ENCODE data around the gene ZNF367.
A peak's percentile ranks its signal among the peaks of the same experiment; 100 is the strongest.

ZNF367 gene

GRCh38 chr9:96418083-96418919, at the start of gene ZNF367:
TSS of gene ZNF367 (minus strand) at chr9:96418370. CDS start at chr9:96418032, 338 bp downstream.
- Histone ChIP-seq H3K9me3 (ENCODE audit: insufficient read depth, low read length) (no peaks in the 10 kb centered on the region), H3K4me1 (ENCODE audit: insufficient read depth, insufficient read length) (no peaks in the 10 kb centered on the region), H3K9ac (ENCODE audit: insufficient read length, low read depth) (peak within 1 kb of the TSS; percentile 97), H3K27me3 (ENCODE audit: insufficient read depth, insufficient read length) (no peaks in the 10 kb centered on the region), H3K36me3 (ENCODE audit: insufficient read depth, insufficient read length, low read length) (peaks cover 14% of the 10 kb centered on the region), H3K4me3 (ENCODE audit: insufficient read length, low read depth) (peak within 1 kb of the TSS; percentile 86)
- no peak for TF ChIP-seq ZNF274 (IDR thresholded peaks at IDR 0.05; ENCODE audit: low read depth, low read length)
- no peak for TF ChIP-seq YY1 (IDR thresholded peaks at IDR 0.05; ENCODE audit: insufficient read depth, insufficient read length)
- no peak for TF ChIP-seq SUZ12 (IDR thresholded peaks at IDR 0.05; ENCODE audit: extremely low read depth, insufficient read depth, insufficient read length)
- DNase-seq (ENCODE audit: low read depth, low spot score) = peak; percentile 88

GRCh38 chr9:96467784-96468183, 49.6 kb upstream of the ZNF367 start:
- Histone ChIP-seq H3K27me3 (ENCODE audit: insufficient read depth, insufficient read length) (no peaks in the 10 kb centered on the region), H3K9ac (ENCODE audit: insufficient read length, low read depth) (no peak overlapping the region), H3K36me3 (ENCODE audit: insufficient read depth, insufficient read length, low read length) (peaks cover 76% of the 10 kb centered on the region), H3K9me3 (ENCODE audit: insufficient read depth, low read length) (no peaks in the 10 kb centered on the region), H3K4me3 (ENCODE audit: insufficient read length, low read depth) (no peak overlapping the region), H3K4me1 (ENCODE audit: insufficient read depth, insufficient read length) (no peaks in the 10 kb centered on the region)
- no peak for TF ChIP-seq ZNF274 (IDR thresholded peaks at IDR 0.05; ENCODE audit: low read depth, low read length)
- no peak for TF ChIP-seq SUZ12 (IDR thresholded peaks at IDR 0.05; ENCODE audit: extremely low read depth, insufficient read depth, insufficient read length)
- DNase-seq (ENCODE audit: low read depth, low spot score) = no peak

GRCh38 chr9:96464426-96464825, 46.3 kb upstream of the ZNF367 start:
- no peak for TF ChIP-seq YY1 (IDR thresholded peaks at IDR 0.05; ENCODE audit: insufficient read depth, insufficient read length)
- no peak for TF ChIP-seq SUZ12 (IDR thresholded peaks at IDR 0.05; ENCODE audit: extremely low read depth, insufficient read depth, insufficient read length)
- TF ChIP-seq ZNF274 (IDR thresholded peaks at IDR 0.05; ENCODE audit: low read depth, low read length) = no peak

GRCh38 chr9:96462541-96462940, 44.4 kb upstream of the ZNF367 start:
- Histone ChIP-seq H3K36me3 (ENCODE audit: insufficient read depth, insufficient read length, low read length) (peaks cover 50% of the 10 kb centered on the region), H3K9ac (ENCODE audit: insufficient read length, low read depth) (no peak overlapping the region), H3K4me1 (ENCODE audit: insufficient read depth, insufficient read length) (no peaks in the 10 kb centered on the region), H3K27me3 (ENCODE audit: insufficient read depth, insufficient read length) (no peaks in the 10 kb centered on the region), H3K9me3 (ENCODE audit: insufficient read depth, low read length) (no peaks in the 10 kb centered on the region), H3K4me3 (ENCODE audit: insufficient read length, low read depth) (no peak overlapping the region)
- no peak for TF ChIP-seq YY1 (IDR thresholded peaks at IDR 0.05; ENCODE audit: insufficient read depth, insufficient read length)
- TF ChIP-seq ZNF274 (IDR thresholded peaks at IDR 0.05; ENCODE audit: low read depth, low read length) = no peak
- no peak for TF ChIP-seq SUZ12 (IDR thresholded peaks at IDR 0.05; ENCODE audit: extremely low read depth, insufficient read depth, insufficient read length)
- DNase-seq (ENCODE audit: low read depth, low spot score) = no peak

More at GRCh38 chr9:96464426-96464825, 46.3 kb upstream of the ZNF367 start:
- no peak overlapping the region for H3K4me3 ChIP-seq (ENCODE audit: insufficient read length, low read depth)
- no peaks in the 10 kb centered on the region for H3K4me1 ChIP-seq (ENCODE audit: insufficient read depth, insufficient read length)
- H3K36me3 ChIP-seq (ENCODE audit: insufficient read depth, insufficient read length, low read length) = peaks cover 55% of the 10 kb centered on the region
- H3K9me3 ChIP-seq (ENCODE audit: insufficient read depth, low read length) = no peaks in the 10 kb centered on the region
- DNase-seq (ENCODE audit: low read depth, low spot score) = no peak
- H3K27me3 ChIP-seq (ENCODE audit: insufficient read depth, insufficient read length) = no peaks in the 10 kb centered on the region
- H3K9ac ChIP-seq (ENCODE audit: insufficient read length, low read depth) = no peak overlapping the region

GRCh38 chr9:96461336-96461735, 43.2 kb upstream of the ZNF367 start:
- Histone ChIP-seq H3K9ac (ENCODE audit: insufficient read length, low read depth) (no peak overlapping the region), H3K4me1 (ENCODE audit: insufficient read depth, insufficient read length) (no peaks in the 10 kb centered on the region), H3K4me3 (ENCODE audit: insufficient read length, low read depth) (no peak overlapping the region), H3K9me3 (ENCODE audit: insufficient read depth, low read length) (no peaks in the 10 kb centered on the region), H3K36me3 (ENCODE audit: insufficient read depth, insufficient read length, low read length) (peaks cover 46% of the 10 kb centered on the region), H3K27me3 (ENCODE audit: insufficient read depth, insufficient read length) (no peaks in the 10 kb centered on the region)
- TF ChIP-seq ZNF274 (IDR thresholded peaks at IDR 0.05; ENCODE audit: low read depth, low read length) (no peak), SUZ12 (IDR thresholded peaks at IDR 0.05; ENCODE audit: extremely low read depth, insufficient read depth, insufficient read length) (no peak), YY1 (IDR thresholded peaks at IDR 0.05; ENCODE audit: insufficient read depth, insufficient read length) (no peak)
- DNase-seq (ENCODE audit: low read depth, low spot score) = no peak

DNA sequence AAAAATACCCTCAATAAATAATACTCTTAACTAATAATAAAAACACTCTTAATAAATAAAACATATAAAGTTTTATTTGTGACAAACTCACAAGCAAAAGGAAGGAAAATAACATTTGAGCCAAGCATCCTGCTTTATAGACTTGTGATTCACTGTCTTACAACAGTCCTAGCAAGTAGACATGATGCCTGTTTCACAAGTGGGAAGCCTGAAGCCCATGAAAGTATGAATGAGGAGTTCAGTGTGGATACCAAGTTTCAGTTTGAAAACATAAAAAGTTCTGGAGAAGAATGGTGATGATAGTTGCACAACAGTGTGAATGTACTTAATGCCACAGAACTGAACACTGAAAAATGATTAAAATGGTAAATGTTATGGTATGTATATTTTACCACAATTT, 42.7 kb upstream of the ZNF367 start:
- no peak for TF ChIP-seq YY1 (IDR thresholded peaks at IDR 0.05; ENCODE audit: insufficient read depth, insufficient read length)
- TF ChIP-seq SUZ12 (IDR thresholded peaks at IDR 0.05; ENCODE audit: extremely low read depth, insufficient read depth, insufficient read length) = no peak
- TF ChIP-seq ZNF274 (IDR thresholded peaks at IDR 0.05; ENCODE audit: low read depth, low read length) = no peak
- no peaks in the 10 kb centered on the region for H3K27me3 ChIP-seq (ENCODE audit: insufficient read depth, insufficient read length)
- H3K9ac ChIP-seq (ENCODE audit: insufficient read length, low read depth) = no peak overlapping the region
- H3K4me1 ChIP-seq (ENCODE audit: insufficient read depth, insufficient read length) = no peaks in the 10 kb centered on the region
- H3K36me3 ChIP-seq (ENCODE audit: insufficient read depth, insufficient read length, low read length) = peaks cover 41% of the 10 kb centered on the region
- DNase-seq (ENCODE audit: low read depth, low spot score) = no peak
- no peak overlapping the region for H3K4me3 ChIP-seq (ENCODE audit: insufficient read length, low read depth)
- no peaks in the 10 kb centered on the region for H3K9me3 ChIP-seq (ENCODE audit: insufficient read depth, low read length)

- no peak for TF ChIP-seq ZNF274 (IDR thresholded peaks at IDR 0.05; ENCODE audit: low read depth, low read length)
- no peak for TF ChIP-seq YY1 (IDR thresholded peaks at IDR 0.05; ENCODE audit: insufficient read depth, insufficient read length)
- no peak for TF ChIP-seq SUZ12 (IDR thresholded peaks at IDR 0.05; ENCODE audit: extremely low read depth, insufficient read depth, insufficient read length)
- Histone ChIP-seq H3K27me3 (ENCODE audit: insufficient read depth, insufficient read length) (no peaks in the 10 kb centered on the region), H3K36me3 (ENCODE audit: insufficient read depth, insufficient read length, low read length) (peaks cover 37% of the 10 kb centered on the region), H3K9me3 (ENCODE audit: insufficient read depth, low read length) (no peaks in the 10 kb centered on the region), H3K4me3 (ENCODE audit: insufficient read length, low read depth) (no peak overlapping the region), H3K9ac (ENCODE audit: insufficient read length, low read depth) (no peak overlapping the region), H3K4me1 (ENCODE audit: insufficient read depth, insufficient read length) (no peaks in the 10 kb centered on the region)
- no peak for DNase-seq (ENCODE audit: low read depth, low spot score)
Measured at GRCh38 chr9:96460470-96460869, 42.3 kb upstream of the ZNF367 start.
